Mesenchymal stem cell (in vitro differentiated cells and primary cell): Measurements from ENCODE around the gene PARD3B.

Experiments used
- DNase-seq: peaks from one replicate; pipeline ENCODE4 v3.0.0-alpha.2; 2013
- H2AFZ ChIP-seq: one replicate; pipeline ENCODE4 v1.6.1; 2013; ENCODE audit warnings: low read depth, mild to moderate bottlenecking, control low read depth, inconsistent platforms, low read length, moderate library complexity
- H2AK5ac ChIP-seq: 2 replicates; pipeline ENCODE4 v1.6.1; 2013; ENCODE audit warnings: low read length, moderate library complexity, mild to moderate bottlenecking, inconsistent platforms; ENCODE audit not compliant: severe bottlenecking
- H2BK120ac ChIP-seq: one replicate; pipeline ENCODE4 v1.6.1; 2013; ENCODE audit warnings: low read depth, mild to moderate bottlenecking, inconsistent platforms, low read length, moderate library complexity
- H2BK12ac ChIP-seq, 2 experiments: one replicate each; pipeline ENCODE4 v1.6.1; 2013; ENCODE audit warnings: inconsistent platforms in 2 of 2, low read length in 2 of 2, mild to moderate bottlenecking in 2 of 2, moderate library complexity in 2 of 2, control low read depth in 1 of 2
- H2BK15ac ChIP-seq: one replicate; pipeline ENCODE4 v1.6.1; 2013; ENCODE audit warnings: mild to moderate bottlenecking, low read depth, inconsistent platforms; ENCODE audit not compliant: poor library complexity, severe bottlenecking
- H2BK5ac ChIP-seq: 2 replicates; pipeline ENCODE4 v1.6.1; 2013; ENCODE audit warnings: low read depth, mild to moderate bottlenecking, low read length, control low read depth, inconsistent platforms; ENCODE audit not compliant: poor library complexity, severe bottlenecking
- H3K14ac ChIP-seq, 2 experiments: one replicate each; pipeline ENCODE4 v1.6.1; 2013; ENCODE audit warnings: inconsistent platforms in 2 of 2, low read length in 2 of 2, control low read depth in 1 of 2, mild to moderate bottlenecking in 1 of 2, moderate library complexity in 1 of 2
- H3K18ac ChIP-seq, 2 experiments: one replicate each; pipeline ENCODE4 v1.6.1; 2013; ENCODE audit warnings: inconsistent platforms in 2 of 2, low read length in 2 of 2, control low read depth in 1 of 2, low read depth in 1 of 2, mild to moderate bottlenecking in 1 of 2
- H3K23ac ChIP-seq, 2 experiments: one replicate each; pipeline ENCODE4 v1.6.1; 2013; ENCODE audit warnings: inconsistent platforms in 2 of 2, low read length in 2 of 2, mild to moderate bottlenecking in 2 of 2, moderate library complexity in 2 of 2, control low read depth in 1 of 2
- H3K27ac ChIP-seq: 2 replicates; pipeline ENCODE4 v1.5.1; 2013; ENCODE audit warnings: mild to moderate bottlenecking, moderate library complexity, low read length, control low read depth, inconsistent platforms; ENCODE audit not compliant: poor library complexity, severe bottlenecking
- H3K27me3 ChIP-seq, 2 experiments: 2 replicates each; pipeline versions ENCODE4 v1.6.1 to v1.7.0; 2013; ENCODE audit warnings: low read length in 2 of 2, mild to moderate bottlenecking in 2 of 2, moderate library complexity in 2 of 2, control low read depth in 1 of 2, inconsistent platforms in 1 of 2; ENCODE audit not compliant: control insufficient read depth in 1 of 2, insufficient read depth in 1 of 2
- H3K36me3 ChIP-seq, 2 experiments: 2 replicates each; pipeline versions ENCODE4 v1.6.1 to v1.7.0; 2013; ENCODE audit warnings: low read length in 2 of 2, control low read depth in 1 of 2, inconsistent platforms in 1 of 2, low read depth in 1 of 2, mild to moderate bottlenecking in 1 of 2; ENCODE audit not compliant: insufficient read depth in 2 of 2, control insufficient read depth in 1 of 2
- H3K4ac ChIP-seq, 2 experiments: one replicate each; pipeline ENCODE4 v1.6.1; 2013; ENCODE audit warnings: inconsistent platforms in 2 of 2, low read length in 2 of 2, mild to moderate bottlenecking in 2 of 2, moderate library complexity in 2 of 2, control low read depth in 1 of 2, low read depth in 1 of 2
- H3K4me1 ChIP-seq: 2 replicates; pipeline ENCODE4 v1.6.1; 2013; ENCODE audit warnings: low read depth, low read length, control low read depth; ENCODE audit not compliant: control insufficient read depth, insufficient read depth
- H3K4me2 ChIP-seq: 2 replicates; pipeline ENCODE4 v1.6.1; 2013; ENCODE audit warnings: low read length, mild to moderate bottlenecking, inconsistent platforms; ENCODE audit not compliant: poor library complexity, severe bottlenecking
- H3K4me3 ChIP-seq, 2 experiments: 2 replicates each; pipeline versions ENCODE4 v1.5.1 to v1.7.0; 2013; ENCODE audit warnings: low read length in 2 of 2, mild to moderate bottlenecking in 2 of 2, control low read depth in 1 of 2, low read depth in 1 of 2; ENCODE audit not compliant: insufficient read depth in 1 of 2
- H3K79me1 ChIP-seq: replicated peaks from 2 replicates; pipeline ENCODE4 v1.6.1; 2013; ENCODE audit warnings: mild to moderate bottlenecking, control low read depth, low read length, inconsistent platforms; ENCODE audit not compliant: poor library complexity, severe bottlenecking
- H3K9ac ChIP-seq: 2 replicates; pipeline ENCODE4 v1.7.0; 2013; ENCODE audit warnings: mild to moderate bottlenecking, low read length, moderate library complexity
- H3K9me3 ChIP-seq: 2 replicates; pipeline ENCODE4 v1.7.0; 2013; ENCODE audit warnings: mild to moderate bottlenecking, low read length; ENCODE audit not compliant: control insufficient read depth
- H4K8ac ChIP-seq: one replicate; pipeline ENCODE4 v1.6.1; 2013; ENCODE audit warnings: inconsistent platforms, mild to moderate bottlenecking, low read length, moderate library complexity
- H4K91ac ChIP-seq: one replicate; pipeline ENCODE4 v1.6.1; 2013; ENCODE audit warnings: mild to moderate bottlenecking, low read length, inconsistent platforms
- WGBS: methylation state at CpG from one replicate; pipeline ENCODE4 v1.1.7; 2013; ENCODE audit warnings: mixed read lengths; 5-methylcytosine and 5-hydroxymethylcytosine counted together

PARD3B gene

GRCh38 chr2:204825681-204826080, 280.4 kb downstream of the PARD3B start:
- no peaks in the 10 kb centered on the region for H3K4me1 ChIP-seq
- no peaks in the 10 kb centered on the region for H3K27me3 ChIP-seq
- H4K8ac ChIP-seq = no peak overlapping the region
- no peak overlapping the region for H3K14ac ChIP-seq
- H2AK5ac ChIP-seq = no peak overlapping the region
- no peak overlapping the region for H2AFZ ChIP-seq
- peaks cover 4% of the 10 kb centered on the region for H3K9me3 ChIP-seq
- no peak overlapping the region for H3K18ac ChIP-seq
- H3K23ac ChIP-seq = no peak overlapping the region
- no peak overlapping the region for H3K9ac ChIP-seq
- no peak overlapping the region for H3K4ac ChIP-seq
- H4K91ac ChIP-seq = no peak overlapping the region
- WGBS = 92% methylated on average over 2 of the region's 5 CpGs
- no peak overlapping the region for H2BK12ac ChIP-seq
- no peak overlapping the region for H3K27ac ChIP-seq
- no peak overlapping the region for H2BK15ac ChIP-seq
- H2BK5ac ChIP-seq = no peak overlapping the region
- no peaks in the 10 kb centered on the region for H3K36me3 ChIP-seq
- no peak overlapping the region for H3K4me2 ChIP-seq
- H3K4me3 ChIP-seq = no peak overlapping the region
- no peak overlapping the region for H2BK120ac ChIP-seq
- no peak for DNase-seq
- peaks cover 8% of the 10 kb centered on the region for H3K79me1 ChIP-seq

GRCh38 chr2:204827701-204828590, 282.7 kb downstream of the PARD3B start:
- Histone ChIP-seq H3K14ac (no peak overlapping the region), H2AFZ (no peak overlapping the region), H2BK5ac (no peak overlapping the region), H3K27me3 (no peaks in the 10 kb centered on the region), H2BK15ac (no peak overlapping the region), H2BK12ac (no peak overlapping the region), H3K4me2 (no peak overlapping the region), H3K79me1 (peaks cover 11% of the 10 kb centered on the region), H3K9me3 (no peaks in the 10 kb centered on the region), H3K4me3 (no peak overlapping the region), H4K8ac (no peak overlapping the region), H3K9ac (no peak overlapping the region), H4K91ac (no peak overlapping the region), H3K4ac (no peak overlapping the region), H3K18ac (no peak overlapping the region), H3K27ac (no peak overlapping the region), H3K23ac (no peak overlapping the region), H3K4me1 (no peaks in the 10 kb centered on the region), H2AK5ac (no peak overlapping the region), H3K36me3 (no peaks in the 10 kb centered on the region), H2BK120ac (no peak overlapping the region)
- DNase-seq = no peak
- WGBS = 95% methylated on average over 9 of the region's 9 CpGs

GRCh38 chr2:204834716-204835384, 289.6 kb downstream of the PARD3B start:
- no peak for DNase-seq
- Histone ChIP-seq H2AFZ (no peak overlapping the region), H3K79me1 (peaks cover 4% of the 10 kb centered on the region), H3K18ac (no peak overlapping the region), H3K4ac (no peak overlapping the region), H3K4me2 (no peak overlapping the region), H3K4me3 (no peak overlapping the region), H2BK12ac (no peak overlapping the region), H2BK120ac (no peak overlapping the region), H3K36me3 (no peaks in the 10 kb centered on the region), H3K27ac (no peak overlapping the region), H3K14ac (no peak overlapping the region), H2BK5ac (no peak overlapping the region), H3K4me1 (no peaks in the 10 kb centered on the region), H3K27me3 (no peaks in the 10 kb centered on the region), H4K91ac (no peak overlapping the region), H2BK15ac (no peak overlapping the region), H3K9ac (no peak overlapping the region), H4K8ac (no peak overlapping the region), H3K9me3 (no peaks in the 10 kb centered on the region), H2AK5ac (no peak overlapping the region), H3K23ac (no peak overlapping the region)
- 91% methylated on average over 3 of the region's 3 CpGs for WGBS

- Histone ChIP-seq H3K27me3 (no peaks in the 10 kb centered on the region), H2AK5ac (no peak overlapping the region), H3K14ac (no peak overlapping the region), H4K91ac (no peak overlapping the region), H3K4me3 (no peak overlapping the region), H3K79me1 (peaks cover 4% of the 10 kb centered on the region), H3K36me3 (no peaks in the 10 kb centered on the region), H3K27ac (no peak overlapping the region), H2BK15ac (no peak overlapping the region), H2BK5ac (no peak overlapping the region), H3K4me1 (no peaks in the 10 kb centered on the region), H2BK120ac (no peak overlapping the region), H3K4me2 (no peak overlapping the region), H3K18ac (no peak overlapping the region), H2BK12ac (no peak overlapping the region), H3K9me3 (no peaks in the 10 kb centered on the region), H3K23ac (no peak overlapping the region), H3K9ac (no peak overlapping the region), H4K8ac (no peak overlapping the region), H3K4ac (no peak overlapping the region), H2AFZ (no peak overlapping the region)
- no peak for DNase-seq
- WGBS = 100% methylated on average over 3 of the region's 3 CpGs
These were observed 290.5 kb downstream of the PARD3B start for GRCh38 chr2:204835786-204836185.
